Endothelial cell (in vitro differentiated cells): ENCODE measurements around the gene OS9. TPM values are rescaled to one million over a fixed set of nuclear protein-coding genes. Genes with fewer than 3 reads are reported as not detected.
"Not testable (repeated sequence)": the region's sequence is repeated elsewhere in the genome, so short reads cannot be mapped to it uniquely, and the experiment has no call there.

Source experiments
- DNase-seq: peaks from one replicate; pipeline ENCODE4 v3.0.0; 2021; ENCODE audit warnings: low spot score
- H3K27ac Mint-ChIP-seq: one replicate; pipeline ENCODE4 v1.8.0; 2021; ENCODE audit warnings: mixed read lengths, inconsistent platforms; ENCODE audit not compliant: unreplicated experiment
- H3K27me3 Mint-ChIP-seq: one replicate; pipeline ENCODE4 v1.8.0; 2021; ENCODE audit warnings: mild to moderate bottlenecking, moderate library complexity, mixed read lengths, inconsistent platforms; ENCODE audit not compliant: unreplicated experiment
- H3K36me3 Mint-ChIP-seq: one replicate; pipeline ENCODE4 v1.8.0; 2021; ENCODE audit warnings: mild to moderate bottlenecking, low read depth, mixed read lengths, inconsistent platforms; ENCODE audit not compliant: unreplicated experiment
- H3K4me1 Mint-ChIP-seq: one replicate; pipeline ENCODE4 v1.8.0; 2021; ENCODE audit warnings: mild to moderate bottlenecking, mixed read lengths, inconsistent platforms; ENCODE audit not compliant: unreplicated experiment
- H3K4me3 Mint-ChIP-seq: one replicate; pipeline ENCODE4 v1.8.0; 2021; ENCODE audit warnings: mild to moderate bottlenecking, mixed read lengths, inconsistent platforms; ENCODE audit not compliant: unreplicated experiment
- H3K9me3 Mint-ChIP-seq: one replicate; pipeline ENCODE4 v1.8.0; 2021; ENCODE audit warnings: mixed read lengths, inconsistent platforms; ENCODE audit not compliant: unreplicated experiment
- total RNA-seq: library from RNA; stranded (reverse); fragmentation: NEBNext Ultra II Directional; extraction: Animal tissue kit (Norgen Biotek cat#: 25700); gene quantifications from one replicate; pipeline ENCODE4 v1.2.1, GENCODE V29; 2021; ENCODE audit not compliant: unreplicated experiment
- TF ChIP-seq, protein P1 (sequence below): fragments of 200-600 bp; sonication (generic); IDR thresholded peaks from one replicate; pipeline ENCODE4 v1.5.0; 2021; ENCODE audit warnings: antibody characterized with exemption; ENCODE audit not compliant: unreplicated experiment

OS9 gene
- total RNA-seq, 1 donor from 2014 or later = 220 TPM

DNA sequence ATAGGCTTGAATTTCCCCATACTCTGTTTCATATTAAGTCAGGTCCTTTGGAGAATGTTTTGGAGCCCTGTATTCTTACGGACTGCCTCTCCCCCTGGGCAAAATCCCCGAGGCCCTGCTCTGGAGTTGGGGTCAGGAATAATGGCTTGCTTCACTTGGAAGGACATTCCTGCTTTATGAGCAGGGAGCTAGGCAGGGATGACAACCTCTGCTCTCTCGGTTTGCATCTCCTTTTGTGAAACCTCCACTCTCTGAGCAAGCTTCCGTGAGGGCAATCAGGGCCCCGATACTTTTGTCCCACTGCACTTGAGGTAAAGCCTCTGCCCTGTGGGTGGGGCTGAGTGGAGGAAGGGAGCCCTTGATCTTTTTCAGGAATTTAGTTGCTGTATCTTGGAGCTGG, 19.3 kb downstream of the OS9 start:
- H3K9me3 Mint-ChIP-seq = no peaks in the 10 kb centered on the region
- no peaks in the 10 kb centered on the region for H3K4me1 Mint-ChIP-seq
- TF ChIP-seq, protein P1, sequence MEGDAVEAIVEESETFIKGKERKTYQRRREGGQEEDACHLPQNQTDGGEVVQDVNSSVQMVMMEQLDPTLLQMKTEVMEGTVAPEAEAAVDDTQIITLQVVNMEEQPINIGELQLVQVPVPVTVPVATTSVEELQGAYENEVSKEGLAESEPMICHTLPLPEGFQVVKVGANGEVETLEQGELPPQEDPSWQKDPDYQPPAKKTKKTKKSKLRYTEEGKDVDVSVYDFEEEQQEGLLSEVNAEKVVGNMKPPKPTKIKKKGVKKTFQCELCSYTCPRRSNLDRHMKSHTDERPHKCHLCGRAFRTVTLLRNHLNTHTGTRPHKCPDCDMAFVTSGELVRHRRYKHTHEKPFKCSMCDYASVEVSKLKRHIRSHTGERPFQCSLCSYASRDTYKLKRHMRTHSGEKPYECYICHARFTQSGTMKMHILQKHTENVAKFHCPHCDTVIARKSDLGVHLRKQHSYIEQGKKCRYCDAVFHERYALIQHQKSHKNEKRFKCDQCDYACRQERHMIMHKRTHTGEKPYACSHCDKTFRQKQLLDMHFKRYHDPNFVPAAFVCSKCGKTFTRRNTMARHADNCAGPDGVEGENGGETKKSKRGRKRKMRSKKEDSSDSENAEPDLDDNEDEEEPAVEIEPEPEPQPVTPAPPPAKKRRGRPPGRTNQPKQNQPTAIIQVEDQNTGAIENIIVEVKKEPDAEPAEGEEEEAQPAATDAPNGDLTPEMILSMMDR = no peak
- no peak overlapping the region for H3K4me3 Mint-ChIP-seq
- no peak overlapping the region for H3K27ac Mint-ChIP-seq
- DNase-seq = no peak
- peaks cover 14% of the 10 kb centered on the region for H3K36me3 Mint-ChIP-seq
- peaks cover 3% of the 10 kb centered on the region for H3K27me3 Mint-ChIP-seq

DNA sequence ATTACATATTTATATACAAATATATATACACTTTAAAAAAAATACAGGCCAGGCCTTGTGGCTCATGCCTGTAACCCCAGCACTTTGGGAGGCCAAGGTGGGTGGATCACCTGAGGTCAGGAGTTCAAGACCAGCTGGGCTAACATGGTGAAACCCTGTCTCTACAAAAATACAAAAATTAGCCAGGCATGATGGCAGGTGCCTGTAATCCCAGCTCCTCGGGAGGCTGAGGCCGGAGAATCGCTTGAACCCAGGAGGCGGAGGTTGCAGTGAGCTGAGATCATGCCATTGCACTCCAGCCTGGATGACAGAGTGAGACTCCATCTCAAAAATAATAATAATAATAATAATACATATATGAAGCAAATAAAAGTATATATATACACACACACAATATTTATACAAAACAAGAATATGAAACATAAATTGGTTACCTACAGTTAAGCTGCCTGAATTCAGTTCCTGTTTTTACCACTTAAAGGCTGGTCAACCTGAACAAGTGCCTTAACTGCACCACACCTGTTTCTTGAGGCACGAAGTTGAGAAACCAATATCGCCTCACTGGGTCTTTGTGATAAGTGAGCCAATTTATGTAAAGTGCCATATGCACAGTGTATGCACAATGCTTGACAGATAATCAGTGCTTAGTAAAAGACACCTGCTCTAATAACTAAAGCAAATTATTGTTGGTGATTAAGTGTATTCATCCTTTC, 21.3 kb downstream of the OS9 start:
- not testable (repeated sequence) for H3K4me3 Mint-ChIP-seq, H3K9me3 Mint-ChIP-seq, DNase-seq, H3K27me3 Mint-ChIP-seq, H3K27ac Mint-ChIP-seq, H3K4me1 Mint-ChIP-seq
- peaks cover 33% of the 10 kb centered on the region for H3K36me3 Mint-ChIP-seq

DNA sequence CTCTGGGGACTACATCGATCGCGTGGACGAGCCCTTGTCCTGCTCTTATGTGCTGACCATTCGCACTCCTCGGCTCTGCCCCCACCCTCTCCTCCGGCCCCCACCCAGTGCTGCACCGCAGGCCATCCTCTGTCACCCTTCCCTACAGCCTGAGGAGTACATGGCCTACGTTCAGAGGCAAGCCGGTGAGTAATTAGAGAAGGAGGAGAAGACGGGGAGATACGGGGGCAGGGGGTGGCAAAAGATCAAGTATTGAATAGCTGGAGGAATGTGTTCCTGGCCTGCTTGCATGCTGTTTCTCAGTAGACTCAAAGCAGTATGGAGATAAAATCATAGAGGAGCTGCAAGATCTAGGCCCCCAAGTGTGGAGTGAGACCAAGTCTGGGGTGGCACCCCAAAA, 21.9 kb downstream of the OS9 start:
- Mint-ChIP-seq H3K4me3 (no peak overlapping the region), H3K4me1 (peaks cover 6% of the 10 kb centered on the region), H3K36me3 (peaks cover 34% of the 10 kb centered on the region), H3K27ac (no peak overlapping the region), H3K9me3 (no peaks in the 10 kb centered on the region), H3K27me3 (peaks cover 3% of the 10 kb centered on the region)
- no peak for DNase-seq
- TF ChIP-seq, protein P1 = no peak

DNA sequence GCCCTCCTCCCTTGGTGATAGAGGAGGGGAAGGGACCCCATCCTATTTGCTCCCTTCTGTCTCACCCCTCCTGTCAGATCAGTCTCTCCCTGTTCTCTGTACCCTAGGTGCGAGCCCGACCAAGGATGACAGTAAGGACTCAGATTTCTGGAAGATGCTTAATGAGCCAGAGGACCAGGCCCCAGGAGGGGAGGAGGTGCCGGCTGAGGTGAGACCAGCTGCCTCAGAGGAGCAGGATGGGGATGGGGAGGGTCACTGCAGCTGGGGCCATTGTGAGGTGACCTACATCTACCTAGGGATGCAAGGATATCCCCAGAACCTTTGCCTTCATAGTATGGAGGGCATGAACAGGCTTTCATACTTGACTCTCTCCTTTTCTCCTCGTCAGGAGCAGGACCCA, 22.4 kb downstream of the OS9 start:
- no peaks in the 10 kb centered on the region for H3K9me3 Mint-ChIP-seq
- H3K4me3 Mint-ChIP-seq = no peak overlapping the region
- TF ChIP-seq, protein P1 = no peak
- H3K27ac Mint-ChIP-seq = no peak overlapping the region
- H3K4me1 Mint-ChIP-seq = peaks cover 9% of the 10 kb centered on the region
- no peak for DNase-seq
- H3K27me3 Mint-ChIP-seq = peaks cover 3% of the 10 kb centered on the region
- peaks cover 39% of the 10 kb centered on the region for H3K36me3 Mint-ChIP-seq

DNA sequence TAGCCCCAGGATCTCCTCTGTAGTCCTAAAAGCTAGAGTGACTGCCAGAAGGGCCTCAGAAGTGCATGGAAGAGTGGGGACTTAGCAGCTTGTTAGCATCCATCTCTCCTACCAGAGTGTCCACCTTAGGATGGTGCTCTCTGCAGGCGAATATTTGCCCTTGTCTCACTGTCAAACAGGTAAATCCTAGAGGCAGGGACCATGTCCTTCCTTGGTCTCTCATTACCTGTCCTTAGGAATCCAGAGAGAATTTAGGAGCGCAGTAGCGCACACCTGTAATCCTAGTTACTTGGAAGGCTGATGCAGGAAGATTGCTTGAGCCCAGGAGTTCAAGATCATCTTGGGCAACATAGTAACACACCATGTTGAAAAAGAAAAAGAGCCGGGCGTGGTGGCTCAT, 23.2 kb downstream of the OS9 start:
- H3K4me3 Mint-ChIP-seq = no peak overlapping the region
- H3K36me3 Mint-ChIP-seq = peaks cover 43% of the 10 kb centered on the region
- TF ChIP-seq, protein P1 = no peak
- no peaks in the 10 kb centered on the region for H3K9me3 Mint-ChIP-seq
- no peak overlapping the region for H3K27ac Mint-ChIP-seq
- H3K4me1 Mint-ChIP-seq = peaks cover 15% of the 10 kb centered on the region
- peaks cover 8% of the 10 kb centered on the region for H3K27me3 Mint-ChIP-seq
- DNase-seq = no peak
